Activated B cell treated with CpG ODN at 0.5 μM for 24 hours (primary cell): Measurements from ENCODE around the gene ECE2. TPM values are rescaled to one million over a fixed set of nuclear protein-coding genes. Genes with fewer than 3 reads are reported as not detected.

Experiments used
- ATAC-seq: fragments of 200-7000 bp; cut with Tn5 transposase; one replicate; pipeline ENCODE4 v1.10.0; 2021; ENCODE audit warnings: low read depth, mild to moderate bottlenecking, moderate library complexity
- CTCF ChIA-PET: fragments of 350-600 bp; sonication (Branson Sonifier 250); formaldehyde crosslinking; loops from one replicate; lab custom pipeline; 2021; ENCODE audit warnings: antibody characterized with exemption; lab: Charles Lee
- POLR2A ChIA-PET: fragments of 350-600 bp; sonication (Branson Sonifier 250); formaldehyde crosslinking; loops from one replicate; lab custom pipeline; 2021; ENCODE audit warnings: antibody characterized with exemption; lab: Charles Lee
- DNase-seq: peaks from one replicate; pipeline ENCODE4 v3.0.0; 2022
- H3K27ac Mint-ChIP-seq: one replicate; pipeline ENCODE4 v1.8.0; 2020; ENCODE audit warnings: mixed read lengths
- H3K27me3 Mint-ChIP-seq: one replicate; pipeline ENCODE4 v1.8.0; 2021; ENCODE audit warnings: mixed read lengths
- H3K36me3 Mint-ChIP-seq: one replicate; pipeline ENCODE4 v1.8.0; 2021; ENCODE audit warnings: low read depth, mixed read lengths
- H3K4me1 Mint-ChIP-seq: one replicate; pipeline ENCODE4 v1.8.0; 2021; ENCODE audit warnings: mixed read lengths
- H3K4me3 Mint-ChIP-seq: one replicate; pipeline ENCODE4 v1.8.0; 2020; ENCODE audit warnings: mild to moderate bottlenecking, mixed read lengths
- H3K9me3 Mint-ChIP-seq: one replicate; pipeline ENCODE4 v1.8.0; 2020; ENCODE audit warnings: mixed read lengths
- intact Hi-C: fragments of 100-400 bp; cut with micrococcal nuclease; formaldehyde crosslinking; loops from one replicate; pipeline ENCODE4 v1.15.1; 2024
- total RNA-seq: library from RNA; stranded (reverse); gene quantifications from 2 replicates; pipeline ENCODE4 v1.2.3, GENCODE V29; 2022
- TF ChIP-seq, protein P1 (sequence below): fragments of 200-600 bp; IDR thresholded peaks from one replicate; pipeline ENCODE4 v1.8.0; 2022; ENCODE audit warnings: antibody characterized with exemption, mild to moderate bottlenecking

Gene ECE2
- total RNA-seq, 1 donor from 2014 or later = not detected

DNA sequence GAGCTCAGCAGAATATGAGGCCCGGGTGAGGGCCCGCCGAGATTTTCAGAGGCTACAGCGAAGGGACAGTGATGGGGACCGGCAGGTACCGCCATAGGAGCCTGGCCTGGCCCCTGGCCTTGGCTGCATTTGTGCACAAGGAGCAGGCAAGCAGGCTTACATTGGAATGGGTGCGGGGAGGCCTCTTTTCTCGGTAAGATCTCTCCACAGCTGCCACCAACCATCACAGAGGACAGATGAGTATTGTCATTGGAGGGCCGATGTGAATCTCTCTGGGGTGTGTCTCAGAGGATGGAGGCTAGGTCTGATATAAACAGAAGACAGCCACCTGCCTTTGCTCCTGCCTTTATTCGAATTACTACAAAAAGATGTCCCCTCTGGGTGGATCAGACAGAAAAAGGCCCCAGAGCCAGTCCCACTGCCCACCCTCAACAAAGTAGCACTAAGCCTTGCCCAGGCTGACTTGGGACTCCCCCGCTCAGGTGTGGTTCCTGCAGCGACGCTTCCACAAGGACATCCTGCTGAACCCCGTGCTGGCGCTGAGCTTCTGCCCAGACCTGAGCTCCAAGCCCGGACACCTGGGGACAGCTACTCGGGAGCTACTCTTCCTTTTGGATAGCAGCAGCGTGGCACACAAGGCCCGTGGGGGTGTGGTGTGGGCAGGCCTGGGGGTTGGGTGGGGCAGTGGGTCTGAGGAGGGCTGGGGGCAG, 41.0 kb upstream of the ECE2 start:
- intact Hi-C loops = no loop called here
- Mint-ChIP-seq H3K4me3 (no peak overlapping the region), H3K4me1 (peaks cover 10% of the 10 kb centered on the region), H3K36me3 (no peaks in the 10 kb centered on the region), H3K27me3 (peaks cover 26% of the 10 kb centered on the region), H3K27ac (no peak overlapping the region), H3K9me3 (no peaks in the 10 kb centered on the region)
- POLR2A ChIA-PET = no interaction called here
- DNase-seq (no peak), ATAC-seq (no peak)
- CTCF ChIA-PET = no interaction called here
- TF ChIP-seq, protein P1, sequence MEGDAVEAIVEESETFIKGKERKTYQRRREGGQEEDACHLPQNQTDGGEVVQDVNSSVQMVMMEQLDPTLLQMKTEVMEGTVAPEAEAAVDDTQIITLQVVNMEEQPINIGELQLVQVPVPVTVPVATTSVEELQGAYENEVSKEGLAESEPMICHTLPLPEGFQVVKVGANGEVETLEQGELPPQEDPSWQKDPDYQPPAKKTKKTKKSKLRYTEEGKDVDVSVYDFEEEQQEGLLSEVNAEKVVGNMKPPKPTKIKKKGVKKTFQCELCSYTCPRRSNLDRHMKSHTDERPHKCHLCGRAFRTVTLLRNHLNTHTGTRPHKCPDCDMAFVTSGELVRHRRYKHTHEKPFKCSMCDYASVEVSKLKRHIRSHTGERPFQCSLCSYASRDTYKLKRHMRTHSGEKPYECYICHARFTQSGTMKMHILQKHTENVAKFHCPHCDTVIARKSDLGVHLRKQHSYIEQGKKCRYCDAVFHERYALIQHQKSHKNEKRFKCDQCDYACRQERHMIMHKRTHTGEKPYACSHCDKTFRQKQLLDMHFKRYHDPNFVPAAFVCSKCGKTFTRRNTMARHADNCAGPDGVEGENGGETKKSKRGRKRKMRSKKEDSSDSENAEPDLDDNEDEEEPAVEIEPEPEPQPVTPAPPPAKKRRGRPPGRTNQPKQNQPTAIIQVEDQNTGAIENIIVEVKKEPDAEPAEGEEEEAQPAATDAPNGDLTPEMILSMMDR = no peak

DNA sequence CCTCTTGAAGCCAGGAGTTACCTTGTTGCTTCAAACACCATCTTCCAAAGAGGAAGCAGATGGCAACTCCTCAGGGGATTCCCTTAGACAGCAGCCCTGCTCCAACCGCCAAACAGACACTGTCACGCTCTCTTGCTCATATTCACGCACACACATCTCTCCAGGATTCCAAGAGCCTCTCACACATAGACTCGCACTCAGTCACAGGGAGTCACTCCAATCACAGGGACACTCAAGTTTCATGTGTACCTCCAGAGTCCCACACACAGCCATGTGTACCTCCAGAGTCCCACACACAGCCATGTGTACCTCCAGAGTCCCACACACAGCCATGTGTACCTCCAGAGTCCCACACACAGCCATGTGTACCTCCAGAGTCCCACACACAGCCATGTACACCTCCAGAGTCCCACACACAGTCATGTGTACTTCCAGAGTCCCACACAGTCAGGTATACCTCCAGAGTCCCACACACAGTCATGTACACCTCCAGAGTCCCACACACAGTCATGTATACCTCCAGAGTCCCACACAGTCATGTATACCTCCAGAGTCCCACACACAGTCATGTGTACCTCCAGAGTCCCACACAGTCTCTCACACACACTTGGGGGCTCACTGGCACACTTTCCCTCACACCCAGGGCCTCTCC, 40.3 kb upstream of the ECE2 start:
- peaks cover 10% of the 10 kb centered on the region for H3K4me1 Mint-ChIP-seq

GRCh38 chr3:184236033-184236410, 39.8 kb upstream of the ECE2 start:
- no peak overlapping the region for H3K4me3 Mint-ChIP-seq
- TF ChIP-seq, protein P1 = no peak
- H3K27me3 Mint-ChIP-seq = peaks cover 24% of the 10 kb centered on the region
- H3K9me3 Mint-ChIP-seq = no peaks in the 10 kb centered on the region
- intact Hi-C loops = no loop called here
- H3K36me3 Mint-ChIP-seq = no peaks in the 10 kb centered on the region
- no peak overlapping the region for H3K27ac Mint-ChIP-seq
- CTCF ChIA-PET = interaction anchor here (2.9 kb wide), 1 partner anchor 9 kb away, joined by 12 read pairs; no protein-coding TSS in a partner anchor
- POLR2A ChIA-PET = no interaction called here
- no peak for ATAC-seq
- H3K4me1 Mint-ChIP-seq = peaks cover 8% of the 10 kb centered on the region
- DNase-seq = no peak

More for the DNA sequence above, 40.3 kb upstream of the ECE2 start:
- H3K27ac Mint-ChIP-seq = no peak overlapping the region
- peaks cover 26% of the 10 kb centered on the region for H3K27me3 Mint-ChIP-seq
- intact Hi-C loops = no loop called here
- CTCF ChIA-PET = interaction anchor here (2.9 kb wide), 1 partner anchor 8 kb away, joined by 12 read pairs; no protein-coding TSS in a partner anchor
- H3K4me3 Mint-ChIP-seq = no peak overlapping the region
- POLR2A ChIA-PET = no interaction called here
- H3K9me3 Mint-ChIP-seq = no peaks in the 10 kb centered on the region
- ATAC-seq (no peak), DNase-seq (no peak)
- H3K36me3 Mint-ChIP-seq = no peaks in the 10 kb centered on the region
- TF ChIP-seq, protein P1 = no peak

DNA sequence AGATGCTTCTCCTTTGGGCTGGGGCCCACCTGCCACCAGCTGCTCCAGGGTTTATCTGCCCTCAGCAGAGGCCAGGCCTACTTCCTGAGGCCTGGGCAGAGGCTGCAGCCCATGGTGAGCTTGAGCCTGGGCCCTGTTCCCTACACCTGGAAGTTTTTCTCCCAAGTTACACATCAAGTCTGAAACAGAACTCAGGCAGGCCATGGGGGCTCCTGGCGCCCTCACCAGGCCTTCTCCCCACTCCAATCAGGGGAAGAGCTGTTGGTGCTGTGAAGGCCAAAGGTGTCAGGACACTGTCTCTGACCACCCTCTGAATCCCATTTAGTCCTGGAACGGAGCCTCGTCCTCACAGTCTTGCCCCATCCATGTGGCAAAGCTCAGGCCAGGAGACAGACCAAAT, 39.2 kb upstream of the ECE2 start:
- POLR2A ChIA-PET = no interaction called here
- CTCF ChIA-PET = interaction anchor here (0.9 to 2.9 kb wide), 2 partner anchors 10 to 340 kb away, joined by 3 to 12 read pairs; no protein-coding TSS in a partner anchor
- no peak for DNase-seq
- Mint-ChIP-seq H3K4me3 (no peak overlapping the region), H3K4me1 (peaks cover 2% of the 10 kb centered on the region), H3K36me3 (no peaks in the 10 kb centered on the region), H3K9me3 (no peaks in the 10 kb centered on the region), H3K27ac (no peak overlapping the region), H3K27me3 (peaks cover 18% of the 10 kb centered on the region)
- intact Hi-C loops = no loop called here
- ATAC-seq = no peak
- TF ChIP-seq, protein P1 = no peak

GRCh38 chr3:184237211-184237610, 38.6 kb upstream of the ECE2 start:
- H3K27me3 Mint-ChIP-seq = peaks cover 12% of the 10 kb centered on the region
- intact Hi-C loops = no loop called here
- H3K4me1 Mint-ChIP-seq = no peaks in the 10 kb centered on the region

More at GRCh38 chr3:184237211-184237610, 38.6 kb upstream of the ECE2 start:
- ATAC-seq = no peak
- H3K27ac Mint-ChIP-seq = no peak overlapping the region
- POLR2A ChIA-PET = interaction anchor here (1.1 kb wide), 1 partner anchor 10 kb away, joined by 4 read pairs; no protein-coding TSS in a partner anchor
- H3K9me3 Mint-ChIP-seq = no peaks in the 10 kb centered on the region
- CTCF ChIA-PET = interaction anchor here (0.9 to 2.9 kb wide), 2 partner anchors 10 to 340 kb away, joined by 3 to 12 read pairs; no protein-coding TSS in a partner anchor
- DNase-seq = no peak
- no peak overlapping the region for H3K4me3 Mint-ChIP-seq
- H3K36me3 Mint-ChIP-seq = peaks cover 4% of the 10 kb centered on the region
- TF ChIP-seq, protein P1 = no peak
